Choroid plexus epithelial cell (primary cell): Measurements from ENCODE around the gene ABCC8.

ENCODE experiments used
- DNase-seq: peaks from one replicate; pipeline ENCODE4 v3.0.0-alpha.2; 2010; ENCODE audit warnings: low read depth
- H3K4me3 ChIP-seq: 2 replicates; pipeline ENCODE4 v1.5.1; 2011; ENCODE audit warnings: low read depth, mild to moderate bottlenecking, control low read depth, low read length, moderate library complexity
- TF ChIP-seq, protein P1 (sequence below): conservative IDR thresholded peaks from 2 replicates; pipeline ENCODE4 v1.5.1; 2011; ENCODE audit warnings: low read depth, mild to moderate bottlenecking, control low read depth, inconsistent platforms, low read length, moderate library complexity

ABCC8 gene

DNA sequence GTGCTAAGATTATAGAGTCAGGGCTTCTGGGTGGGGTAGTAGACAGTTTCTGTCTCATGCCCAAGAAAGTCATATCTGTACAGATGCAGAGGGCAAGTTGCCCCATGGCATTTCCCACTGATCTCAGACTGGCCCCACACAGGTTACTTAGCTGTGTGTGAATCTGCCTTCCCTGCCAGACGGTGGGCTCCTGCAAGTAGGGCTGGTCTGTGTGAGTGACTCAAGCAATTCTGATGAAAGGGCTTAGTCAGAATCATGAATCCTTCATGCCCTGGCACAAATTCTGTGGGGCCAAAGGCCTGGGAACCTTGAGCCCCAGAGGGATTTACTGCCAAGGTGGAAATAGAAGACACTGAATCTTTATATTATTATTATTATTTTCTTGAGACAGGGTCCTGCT is 37.2 kb upstream of the ABCC8 start:
- no peak overlapping the region for H3K4me3 ChIP-seq
- DNase-seq = no peak
- TF ChIP-seq, protein P1, sequence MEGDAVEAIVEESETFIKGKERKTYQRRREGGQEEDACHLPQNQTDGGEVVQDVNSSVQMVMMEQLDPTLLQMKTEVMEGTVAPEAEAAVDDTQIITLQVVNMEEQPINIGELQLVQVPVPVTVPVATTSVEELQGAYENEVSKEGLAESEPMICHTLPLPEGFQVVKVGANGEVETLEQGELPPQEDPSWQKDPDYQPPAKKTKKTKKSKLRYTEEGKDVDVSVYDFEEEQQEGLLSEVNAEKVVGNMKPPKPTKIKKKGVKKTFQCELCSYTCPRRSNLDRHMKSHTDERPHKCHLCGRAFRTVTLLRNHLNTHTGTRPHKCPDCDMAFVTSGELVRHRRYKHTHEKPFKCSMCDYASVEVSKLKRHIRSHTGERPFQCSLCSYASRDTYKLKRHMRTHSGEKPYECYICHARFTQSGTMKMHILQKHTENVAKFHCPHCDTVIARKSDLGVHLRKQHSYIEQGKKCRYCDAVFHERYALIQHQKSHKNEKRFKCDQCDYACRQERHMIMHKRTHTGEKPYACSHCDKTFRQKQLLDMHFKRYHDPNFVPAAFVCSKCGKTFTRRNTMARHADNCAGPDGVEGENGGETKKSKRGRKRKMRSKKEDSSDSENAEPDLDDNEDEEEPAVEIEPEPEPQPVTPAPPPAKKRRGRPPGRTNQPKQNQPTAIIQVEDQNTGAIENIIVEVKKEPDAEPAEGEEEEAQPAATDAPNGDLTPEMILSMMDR = no peak

DNA sequence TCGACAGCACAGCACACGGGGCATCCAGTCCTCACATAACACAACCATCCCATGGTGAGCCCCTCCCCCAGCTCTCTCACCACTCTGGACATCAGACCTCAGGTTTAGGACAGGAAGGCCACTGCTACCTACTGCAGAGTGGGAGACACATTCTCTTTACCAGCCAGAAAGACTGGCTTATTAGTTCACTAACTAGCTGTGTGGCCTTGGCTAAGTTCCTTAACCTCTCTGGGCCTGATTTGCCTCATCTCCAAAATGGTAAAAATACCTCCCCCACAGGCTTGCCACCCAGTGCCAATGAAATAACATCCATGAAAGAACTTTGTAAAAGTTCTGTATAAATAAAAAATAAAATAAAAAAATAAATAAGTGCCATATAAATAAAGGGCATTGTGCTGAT is 35.5 kb upstream of the ABCC8 start:
- H3K4me3 ChIP-seq = no peak overlapping the region
- TF ChIP-seq, protein P1 = no peak
- DNase-seq = no peak

DNA sequence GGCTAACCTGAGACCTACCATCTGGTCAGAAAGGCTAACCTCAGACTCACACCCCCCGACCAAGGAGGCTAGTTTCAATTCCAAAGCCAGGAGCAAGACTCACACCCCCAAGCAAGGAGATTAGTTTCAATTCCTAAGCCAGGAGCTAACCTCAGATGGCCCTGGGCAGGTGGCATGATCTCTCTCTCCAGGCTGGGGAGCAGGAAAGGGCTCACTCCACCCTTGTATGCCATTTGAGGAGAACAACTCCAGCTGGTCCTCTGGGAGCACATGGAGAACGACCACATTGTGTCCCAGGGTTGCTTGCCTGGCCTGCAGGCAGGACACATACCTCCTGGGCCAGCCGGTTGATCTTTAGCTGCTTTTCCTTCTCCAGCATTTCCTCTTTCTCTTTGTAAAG is 34.9 kb upstream of the ABCC8 start:
- TF ChIP-seq, protein P1 = no peak
- DNase-seq = no peak
- no peak overlapping the region for H3K4me3 ChIP-seq

DNA sequence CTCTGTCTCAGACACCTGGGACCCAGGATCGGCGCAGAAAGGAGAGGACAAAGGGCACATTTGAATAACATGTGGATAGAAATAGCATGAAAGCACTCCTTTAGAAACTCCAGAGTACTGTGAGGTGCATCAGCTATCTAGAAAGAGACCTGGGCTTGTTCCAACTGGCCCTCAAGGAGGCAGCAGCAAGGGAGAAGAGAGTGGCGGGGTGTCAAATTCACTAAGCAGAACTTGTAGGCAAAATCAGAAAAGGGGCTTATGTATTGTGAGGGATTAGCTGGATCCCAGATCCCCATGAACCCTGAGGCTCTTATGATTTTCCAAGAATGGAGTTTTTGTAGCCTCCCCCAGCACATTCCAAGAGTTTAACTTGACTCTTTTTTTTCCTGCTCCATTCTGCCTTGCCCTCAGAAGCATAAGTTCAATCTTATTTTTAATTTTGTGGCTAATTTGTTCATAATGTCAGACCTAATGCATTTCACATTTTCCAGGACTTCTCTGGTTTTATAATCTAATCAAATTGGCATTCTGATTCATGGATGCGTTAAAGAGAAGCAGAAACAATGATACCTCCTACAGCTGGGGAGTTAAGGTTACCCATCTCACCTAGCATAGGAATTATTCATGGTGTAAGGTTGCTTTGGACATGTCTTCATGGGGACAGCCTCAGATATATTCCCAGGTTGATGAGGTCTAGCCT is 34.0 kb upstream of the ABCC8 start:
- H3K4me3 ChIP-seq = no peak overlapping the region
- TF ChIP-seq, protein P1 = no peak
- DNase-seq = no peak

DNA sequence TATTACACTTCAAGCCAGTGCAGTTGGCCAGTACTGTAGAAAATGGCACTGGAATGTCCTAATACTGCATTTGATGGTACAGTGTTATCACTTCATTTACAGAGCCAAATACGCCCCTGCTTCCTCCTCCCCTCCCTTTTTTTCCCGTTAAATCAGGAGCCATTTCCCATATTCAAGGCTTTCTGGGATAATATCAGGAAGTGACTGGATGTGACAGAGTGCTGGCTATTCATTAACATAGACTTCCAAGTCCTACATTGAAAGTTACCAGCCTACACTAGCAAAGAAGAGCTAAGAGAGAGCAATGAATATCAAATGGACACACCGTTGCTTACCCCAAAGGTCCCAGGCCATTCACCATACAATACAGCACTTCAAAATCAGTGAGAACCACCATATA is 32.1 kb upstream of the ABCC8 start:
- DNase-seq = no peak
- H3K4me3 ChIP-seq = no peak overlapping the region
- TF ChIP-seq, protein P1 = no peak

DNA sequence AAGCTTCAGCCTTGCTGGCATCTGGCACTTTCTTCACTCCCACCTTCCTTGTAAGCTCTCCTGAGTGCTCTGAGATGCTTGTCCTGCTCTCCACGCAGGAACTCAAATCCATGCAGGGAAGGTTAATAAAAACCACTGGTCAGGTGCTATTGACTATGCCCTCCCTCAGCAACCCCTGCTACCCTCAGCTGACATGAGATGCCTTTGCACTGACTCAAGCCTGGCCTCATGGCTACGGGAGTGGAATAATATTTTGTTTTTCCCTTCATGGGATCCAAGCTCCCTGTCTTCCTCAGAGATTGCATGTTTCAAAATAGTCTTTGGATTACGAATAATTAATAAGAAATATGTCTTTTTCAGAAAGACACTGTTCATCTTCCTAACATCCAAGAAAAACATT is 31.7 kb upstream of the ABCC8 start:
- peak; percentile 14 for DNase-seq
- TF ChIP-seq, protein P1 = no peak
- no peak overlapping the region for H3K4me3 ChIP-seq

DNA sequence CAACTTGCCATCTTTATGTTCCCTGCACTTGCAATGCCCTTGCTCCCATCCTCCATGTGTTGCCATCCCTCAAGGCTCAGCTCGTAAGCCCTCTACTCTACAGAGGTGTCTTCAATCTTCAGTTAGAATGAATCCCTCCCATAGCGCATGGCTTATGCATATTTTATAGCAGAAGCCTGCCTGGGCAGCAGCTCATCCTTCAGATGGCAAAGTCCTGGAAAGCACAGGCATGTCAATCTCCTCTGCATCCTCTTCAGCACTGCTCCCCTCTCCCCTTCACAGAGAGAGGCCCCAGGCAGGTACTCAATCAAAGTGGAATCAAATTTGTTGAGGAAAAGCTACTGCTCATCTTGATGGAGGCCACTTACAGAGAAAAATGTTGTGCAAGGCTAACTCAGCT is 31.1 kb upstream of the ABCC8 start:
- H3K4me3 ChIP-seq = no peak overlapping the region
- no peak for DNase-seq
- TF ChIP-seq, protein P1 = no peak
